HAP-1 (cell line): Measurements from ENCODE around the gene CIAO3.
"Not testable (repeated sequence)": the region's sequence is repeated elsewhere in the genome, so short reads cannot be mapped to it uniquely, and the experiment has no call there.

Source experiments
- DNase-seq, 2 experiments: peaks; one replicate each; pipeline ENCODE4 v3.0.0-alpha.2; 2016 to 2020; ENCODE audit warnings: low spot score in 2 of 2
- H3K27me3 ChIP-seq: fragments of 250-450 bp; sonication (Bioruptor Pico); 2 replicates; pipeline ENCODE4 v1.5.1; 2020; ENCODE audit warnings: low read depth, mild to moderate bottlenecking, moderate library complexity
- H3K36me3 ChIP-seq: fragments of 250-450 bp; sonication (Bioruptor Pico); replicated peaks from 2 replicates; pipeline ENCODE4 v1.5.1; 2020; ENCODE audit warnings: mild to moderate bottlenecking
- H3K4me1 ChIP-seq: fragments of 250-450 bp; sonication (Bioruptor Pico); 2 replicates; pipeline ENCODE4 v1.5.1; 2020; ENCODE audit warnings: mild to moderate bottlenecking
- H3K4me3 ChIP-seq: fragments of 250-450 bp; sonication (Bioruptor Pico); 2 replicates; pipeline ENCODE4 v1.5.1; 2020; ENCODE audit warnings: mild to moderate bottlenecking, moderate library complexity
- H3K9me3 ChIP-seq: fragments of 250-450 bp; sonication (Bioruptor Pico); 2 replicates; pipeline ENCODE4 v1.5.1; 2020; ENCODE audit warnings: mild to moderate bottlenecking, moderate library complexity
- in situ Hi-C: fragments of 300-500 bp; cut with MboI; formaldehyde crosslinking; loops from 3 replicates; pipeline ENCODE4 v1.14.3; 2020; ENCODE audit warnings: low sequenced_read_pairs, inconsistent platforms, mixed read lengths

The CIAO3 gene

GRCh38 chr16:781346-782010, 40.7 kb upstream of the CIAO3 start:
- no peaks in the 10 kb centered on the region for H3K9me3 ChIP-seq
- in situ Hi-C loops, result no loop called here
- peaks cover 18% of the 10 kb centered on the region for H3K36me3 ChIP-seq
- no peak for DNase-seq
- peaks cover 20% of the 10 kb centered on the region for H3K27me3 ChIP-seq
- H3K4me1 ChIP-seq, result no peaks in the 10 kb centered on the region
- no peak overlapping the region for H3K4me3 ChIP-seq

GRCh38 chr16:780296-780695, 39.5 kb upstream of the CIAO3 start:
- no peak for DNase-seq
- peaks cover 6% of the 10 kb centered on the region for H3K36me3 ChIP-seq
- H3K27me3 ChIP-seq, result peaks cover 20% of the 10 kb centered on the region
- H3K4me1 ChIP-seq, result no peaks in the 10 kb centered on the region
- no peaks in the 10 kb centered on the region for H3K9me3 ChIP-seq
- H3K4me3 ChIP-seq, result no peak overlapping the region
- in situ Hi-C loops, result no loop called here

- in situ Hi-C loops, result no loop called here
- no peaks in the 10 kb centered on the region for H3K4me1 ChIP-seq
- no peaks in the 10 kb centered on the region for H3K9me3 ChIP-seq
Observed at GRCh38 chr16:779561-779960, 38.8 kb upstream of the CIAO3 start.

GRCh38 chr16:778909-779527, 38.2 kb upstream of the CIAO3 start:
- Histone ChIP-seq H3K36me3 (no peaks in the 10 kb centered on the region), H3K4me3 (no peak overlapping the region), H3K27me3 (peaks cover 20% of the 10 kb centered on the region), H3K9me3 (no peaks in the 10 kb centered on the region), H3K4me1 (no peaks in the 10 kb centered on the region)
- in situ Hi-C loops, result no loop called here
- no peak for DNase-seq

More at GRCh38 chr16:779561-779960, 38.8 kb upstream of the CIAO3 start:
- Histone ChIP-seq H3K36me3 (no peaks in the 10 kb centered on the region), H3K27me3 (peaks cover 20% of the 10 kb centered on the region), H3K4me3 (no peak overlapping the region)
- no peak for DNase-seq

GRCh38 chr16:778447-778846, 37.6 kb upstream of the CIAO3 start:
- Histone ChIP-seq H3K4me3 (no peak overlapping the region), H3K9me3 (no peaks in the 10 kb centered on the region), H3K27me3 (peaks cover 20% of the 10 kb centered on the region), H3K4me1 (no peaks in the 10 kb centered on the region), H3K36me3 (no peaks in the 10 kb centered on the region)
- no peak for DNase-seq
- in situ Hi-C loops, result no loop called here

- in situ Hi-C loops, result no loop called here
- Histone ChIP-seq H3K36me3 (no peaks in the 10 kb centered on the region), H3K27me3 (peaks cover 17% of the 10 kb centered on the region), H3K4me1 (no peaks in the 10 kb centered on the region), H3K4me3 (no peak overlapping the region), H3K9me3 (no peaks in the 10 kb centered on the region)
- DNase-seq, result no peak
Observed at GRCh38 chr16:777826-778225, 37.0 kb upstream of the CIAO3 start.

GRCh38 chr16:776824-777223, 36.0 kb upstream of the CIAO3 start:
- peaks cover 7% of the 10 kb centered on the region for H3K27me3 ChIP-seq
- no peaks in the 10 kb centered on the region for H3K4me1 ChIP-seq

GRCh38 chr16:776298-776697, 35.5 kb upstream of the CIAO3 start:
- in situ Hi-C loops, H3K27me3 ChIP-seq, DNase-seq, H3K4me3 ChIP-seq, H3K9me3 ChIP-seq, H3K36me3 ChIP-seq, H3K4me1 ChIP-seq: not testable (repeated sequence)

More at GRCh38 chr16:776824-777223, 36.0 kb upstream of the CIAO3 start:
- no peak for DNase-seq
- no peaks in the 10 kb centered on the region for H3K36me3 ChIP-seq
- no peaks in the 10 kb centered on the region for H3K9me3 ChIP-seq
- H3K4me3 ChIP-seq, result no peak overlapping the region
- in situ Hi-C loops, result no loop called here

GRCh38 chr16:775236-775796, 34.5 kb upstream of the CIAO3 start:
- no peaks in the 10 kb centered on the region for H3K27me3 ChIP-seq
- no peaks in the 10 kb centered on the region for H3K36me3 ChIP-seq
- no peak overlapping the region for H3K4me3 ChIP-seq
- DNase-seq, result no peak
- no peaks in the 10 kb centered on the region for H3K4me1 ChIP-seq
- H3K9me3 ChIP-seq, result no peaks in the 10 kb centered on the region
- in situ Hi-C loops, result no loop called here

GRCh38 chr16:774086-775001, 33.5 kb upstream of the CIAO3 start:
- no peak overlapping the region for H3K4me3 ChIP-seq
- H3K4me1 ChIP-seq, result no peaks in the 10 kb centered on the region
- no peaks in the 10 kb centered on the region for H3K9me3 ChIP-seq
- in situ Hi-C loops, result no loop called here
- DNase-seq, result no peak
- no peaks in the 10 kb centered on the region for H3K27me3 ChIP-seq
- no peaks in the 10 kb centered on the region for H3K36me3 ChIP-seq

- no peak overlapping the region for H3K4me3 ChIP-seq
- H3K36me3 ChIP-seq, result no peaks in the 10 kb centered on the region
- H3K27me3 ChIP-seq, result no peaks in the 10 kb centered on the region
- H3K4me1 ChIP-seq, result no peaks in the 10 kb centered on the region
- in situ Hi-C loops, result no loop called here
- no peaks in the 10 kb centered on the region for H3K9me3 ChIP-seq
- DNase-seq, result no peak
Observed at GRCh38 chr16:772959-773358, 32.2 kb upstream of the CIAO3 start.

GRCh38 chr16:770411-770810, 29.6 kb upstream of the CIAO3 start:
- Histone ChIP-seq H3K4me3 (no peak overlapping the region), H3K27me3 (no peaks in the 10 kb centered on the region), H3K4me1 (no peaks in the 10 kb centered on the region), H3K9me3 (no peaks in the 10 kb centered on the region), H3K36me3 (no peaks in the 10 kb centered on the region)
- DNase-seq, result no peak
- in situ Hi-C loops, result no loop called here

- Histone ChIP-seq H3K4me1 (no peaks in the 10 kb centered on the region), H3K4me3 (no peak overlapping the region), H3K9me3 (no peaks in the 10 kb centered on the region), H3K36me3 (no peaks in the 10 kb centered on the region), H3K27me3 (no peaks in the 10 kb centered on the region)
- in situ Hi-C loops, result no loop called here
- no peak for DNase-seq
Observed at GRCh38 chr16:769934-770333, 29.1 kb upstream of the CIAO3 start.
